GM18951 (cell line): ENCODE data around the gene PCNX3.

Experiments
- POLR2A ChIP-seq: IDR thresholded peaks from 4 replicates; pipeline ENCODE4 v1.6.1; 2011; ENCODE audit warnings: mild to moderate bottlenecking; ENCODE audit not compliant: insufficient read length, insufficient read depth; ENCODE audit errors: extremely low read depth
- in situ Hi-C: fragments of 300-500 bp; cut with MboI; formaldehyde crosslinking; loops from one replicate; pipeline ENCODE4 v1.12.0; 2022; ENCODE audit warnings: low sequenced_read_pairs, mixed read lengths, inconsistent platforms; ENCODE audit not compliant: unreplicated experiment

The PCNX3 gene

DNA sequence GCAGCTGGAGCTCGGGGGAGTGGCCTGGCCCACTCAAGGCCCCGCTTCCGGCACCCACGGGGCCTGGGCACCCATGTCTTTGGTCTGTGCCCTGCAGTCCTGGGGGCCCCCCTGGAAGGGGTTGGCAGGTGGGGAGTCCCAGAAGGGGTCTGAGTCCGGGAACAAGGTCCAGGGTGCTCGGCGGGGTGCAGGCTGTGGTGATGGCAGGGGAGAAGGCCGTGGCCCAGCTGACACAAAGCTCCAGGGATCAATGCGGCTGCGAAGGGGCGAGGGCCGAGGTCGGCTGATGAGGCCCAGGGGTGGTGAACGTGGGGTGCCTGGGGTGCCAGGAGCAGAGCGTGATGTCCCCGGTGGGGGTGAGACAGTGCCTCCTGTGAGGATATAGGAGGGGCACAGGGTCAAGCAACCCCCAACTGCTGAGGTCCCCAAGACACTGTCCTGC is 17.3 kb upstream of the PCNX3 start:
- no peak for TF ChIP-seq POLR2A
- in situ Hi-C loops = no loop called here

DNA sequence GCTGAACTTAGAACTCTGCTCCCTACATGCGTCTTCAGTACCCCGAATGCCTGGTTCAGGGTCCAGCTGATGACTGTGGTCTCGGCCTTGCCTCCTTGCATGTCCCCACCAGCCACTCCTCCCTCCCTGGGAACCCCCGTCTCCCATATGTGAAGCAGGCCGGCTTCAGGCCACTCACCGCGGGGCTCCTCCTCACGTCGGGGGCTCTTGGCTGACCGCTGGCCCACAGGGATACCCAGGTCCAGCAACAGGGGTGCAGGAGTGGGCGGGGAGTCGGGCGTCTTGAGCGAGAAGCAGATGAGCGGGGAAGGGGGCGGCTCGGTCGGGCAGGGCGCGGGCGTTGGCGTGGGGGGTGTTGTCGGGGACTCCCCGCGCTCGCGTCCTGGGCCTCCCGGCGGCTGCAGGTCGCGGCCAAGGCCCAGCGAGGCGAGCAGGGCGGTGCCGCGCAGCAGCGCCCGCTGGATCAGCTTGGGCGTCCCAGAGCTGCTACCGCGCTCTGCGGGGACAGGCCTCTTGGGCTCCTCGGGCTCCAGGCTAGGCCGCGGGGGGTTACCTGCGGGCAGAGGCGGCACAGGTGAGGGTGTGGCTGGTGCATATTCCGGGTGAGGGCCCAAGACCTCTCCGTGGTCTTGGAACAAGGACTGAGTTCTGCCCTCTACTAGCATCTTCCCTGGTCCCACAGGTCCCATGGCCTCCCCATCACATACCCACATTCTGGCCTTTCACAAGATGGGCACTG is 16.2 kb upstream of the PCNX3 start:
- in situ Hi-C loops = no loop called here
- no peak for TF ChIP-seq POLR2A

DNA sequence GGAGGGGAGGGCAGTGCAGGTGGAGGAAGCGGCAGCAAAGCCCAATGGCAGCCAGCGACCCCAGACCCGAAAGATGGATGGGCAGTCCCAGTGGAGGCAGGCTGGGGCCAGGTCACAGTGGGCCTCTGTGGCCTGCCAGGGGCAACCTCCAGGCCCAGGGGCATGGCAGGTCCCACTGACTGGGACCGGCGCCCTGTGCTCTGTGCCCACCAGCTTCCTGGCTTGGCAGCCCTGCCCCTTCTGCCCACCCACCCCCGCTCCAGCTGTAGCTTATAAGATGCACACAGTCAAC is 15.7 kb upstream of the PCNX3 start:
- TF ChIP-seq POLR2A = no peak
- in situ Hi-C loops = no loop called here

DNA sequence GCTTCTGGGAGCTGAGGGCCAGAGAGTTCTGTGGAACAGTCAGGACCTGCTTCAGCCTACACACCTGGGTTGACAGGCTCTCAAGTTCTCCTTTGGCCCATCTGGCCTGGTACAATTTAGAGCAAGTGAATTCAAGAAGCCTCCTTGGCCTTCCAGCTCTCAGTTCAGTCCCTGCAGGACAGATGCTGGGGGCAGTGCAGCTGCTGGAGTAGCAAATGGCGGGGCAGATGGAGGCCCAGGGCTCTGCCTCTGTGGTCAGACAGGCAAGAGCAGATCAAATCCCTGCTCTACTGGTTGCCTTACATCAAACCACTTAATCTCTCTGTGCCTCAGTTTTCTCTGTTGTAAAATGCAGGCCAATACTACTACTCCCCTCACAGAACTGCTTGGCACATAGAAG is 11.3 kb upstream of the PCNX3 start:
- in situ Hi-C loops = no loop called here
- no peak for TF ChIP-seq POLR2A

DNA sequence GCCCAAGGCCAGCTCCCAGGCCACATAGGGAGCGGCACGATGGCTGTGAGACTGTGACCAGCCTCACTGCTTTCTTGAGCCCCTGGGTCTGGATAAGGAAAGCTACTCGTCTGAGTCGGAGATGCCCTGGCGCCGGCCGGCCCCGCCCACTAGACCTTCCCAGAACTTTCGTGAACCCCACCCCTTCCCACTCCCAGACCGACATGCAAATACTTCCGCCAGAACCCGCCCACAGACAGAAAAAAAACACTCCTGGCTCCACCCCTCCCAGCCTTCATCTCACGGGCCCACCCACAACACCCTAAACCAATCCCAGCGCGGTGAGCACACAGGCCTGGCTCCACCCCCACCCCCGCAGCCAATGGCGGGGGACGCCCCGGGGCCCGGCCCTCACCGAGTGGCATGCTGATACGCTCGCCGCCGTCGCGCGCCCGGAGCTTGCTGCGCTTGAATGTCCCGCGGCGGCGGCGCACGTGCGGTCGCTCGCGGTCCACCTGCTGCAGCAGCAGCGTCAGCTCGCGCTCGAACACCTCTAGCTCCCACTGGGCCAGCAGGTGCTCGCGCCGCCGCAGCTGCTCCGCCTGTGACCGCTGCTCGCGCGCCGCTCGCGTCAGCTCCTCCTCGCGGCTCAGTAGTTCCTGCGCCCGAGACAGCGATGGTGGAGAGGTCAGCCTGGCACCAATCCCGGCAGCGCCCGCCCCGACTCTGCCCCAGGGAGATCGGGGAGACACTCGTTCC is 8.5 kb upstream of the PCNX3 start:
- in situ Hi-C loops = no loop called here

DNA sequence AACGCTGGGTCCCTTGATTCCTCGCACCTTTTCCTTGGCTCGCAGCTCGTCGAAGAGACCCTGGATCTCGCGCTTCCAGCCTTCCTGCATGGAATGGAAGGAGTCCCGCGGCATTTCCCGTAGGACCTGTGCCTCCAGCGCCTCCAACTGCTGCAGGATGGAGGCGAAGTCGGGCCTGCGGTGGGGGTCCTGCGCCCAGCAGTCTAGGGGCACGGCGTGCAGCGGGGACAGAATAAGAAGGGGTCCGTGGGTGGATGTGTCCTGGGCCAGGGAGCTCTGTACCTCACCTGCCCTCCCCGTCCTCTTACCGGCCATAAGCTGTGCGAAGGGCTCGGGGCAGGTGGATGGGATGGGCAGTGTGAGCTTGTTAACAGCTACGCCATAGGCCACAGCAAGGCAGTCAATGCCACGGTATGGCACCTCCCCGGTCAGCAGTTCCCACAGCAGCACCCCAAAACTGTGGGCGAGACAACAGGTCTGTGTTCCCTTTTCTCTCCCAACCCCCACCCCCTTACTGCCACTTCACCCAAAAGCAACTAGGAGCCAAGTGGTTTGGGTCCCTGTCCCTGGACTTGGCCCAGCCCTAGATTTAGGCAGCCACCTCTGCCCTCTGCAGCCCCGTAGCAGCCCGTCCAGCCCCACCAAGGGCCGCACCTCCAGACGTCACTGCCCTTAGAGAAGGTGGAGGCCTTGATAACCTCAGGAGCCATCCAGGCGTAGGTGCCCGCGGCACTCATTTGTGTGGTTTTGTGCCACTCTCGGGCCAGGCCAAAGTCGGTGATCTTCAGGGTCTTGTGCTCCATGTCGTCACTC is 7.8 kb upstream of the PCNX3 start:
- in situ Hi-C loops = no loop called here
- TF ChIP-seq POLR2A = no peak

More for the DNA sequence above, 8.5 kb upstream of the PCNX3 start:
- TF ChIP-seq POLR2A = no peak

DNA sequence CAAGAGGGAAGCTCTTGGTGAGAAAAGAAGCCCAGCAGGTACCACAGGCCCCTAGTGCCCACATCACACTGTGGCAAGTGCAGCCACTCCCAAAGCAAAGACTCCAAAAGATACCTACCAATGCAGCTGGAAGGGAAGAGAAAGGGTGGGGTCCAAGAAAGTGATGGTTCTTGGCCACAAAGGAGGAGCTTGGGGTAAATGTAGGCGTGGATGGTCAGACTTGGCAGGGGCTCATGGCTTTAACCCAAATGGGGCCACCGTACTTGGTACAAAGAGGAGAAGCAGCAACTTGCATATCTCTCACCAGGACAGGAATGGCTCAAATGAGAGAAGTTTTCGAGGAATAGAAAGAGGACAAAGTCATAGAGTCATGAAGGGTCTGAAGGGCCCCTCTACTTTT is 6.3 kb upstream of the PCNX3 start:
- in situ Hi-C loops = no loop called here
- no peak for TF ChIP-seq POLR2A

DNA sequence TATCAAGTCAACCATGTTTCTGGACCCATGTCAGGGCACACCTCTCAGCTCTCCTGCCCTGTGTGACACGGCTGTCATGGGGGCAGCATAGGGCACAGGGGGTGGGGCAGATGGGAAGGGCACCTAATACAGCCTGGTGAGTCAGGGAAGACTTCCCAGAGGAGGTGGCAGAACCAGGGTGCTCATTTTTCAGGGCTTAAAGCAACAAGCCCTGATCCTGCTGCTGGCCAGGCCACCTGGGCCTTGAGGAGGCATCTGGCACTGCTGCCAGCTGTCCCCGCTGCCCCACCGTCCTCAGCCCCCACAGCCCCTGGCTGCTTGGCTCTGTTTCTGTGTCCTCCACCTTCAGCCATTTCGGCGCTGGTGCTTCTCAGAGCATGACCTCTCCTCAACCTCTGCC is 5.9 kb upstream of the PCNX3 start:
- TF ChIP-seq POLR2A = no peak

DNA sequence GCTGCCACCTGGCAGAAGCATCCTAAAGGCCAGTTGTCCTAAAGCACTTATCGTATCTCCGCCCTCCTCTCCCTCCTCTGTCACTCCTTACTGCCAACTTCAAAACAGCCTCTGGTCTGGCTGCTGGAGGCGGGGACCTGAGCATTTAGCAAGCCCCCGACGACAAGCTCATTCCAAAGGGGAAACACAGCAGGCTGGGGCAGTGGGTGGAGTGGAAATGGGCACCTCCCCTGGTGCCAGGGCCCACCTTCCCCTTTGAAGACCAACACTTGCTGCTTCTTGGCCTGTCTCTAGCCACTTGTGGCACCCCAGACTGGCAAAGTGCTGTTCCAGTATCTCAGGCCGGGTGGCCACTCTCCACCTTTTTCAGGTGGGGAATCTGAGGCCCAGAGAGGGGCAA is 5.2 kb upstream of the PCNX3 start:
- no peak for TF ChIP-seq POLR2A
- in situ Hi-C loops = no loop called here

More for the DNA sequence above, 5.9 kb upstream of the PCNX3 start:
- in situ Hi-C loops = no loop called here

DNA sequence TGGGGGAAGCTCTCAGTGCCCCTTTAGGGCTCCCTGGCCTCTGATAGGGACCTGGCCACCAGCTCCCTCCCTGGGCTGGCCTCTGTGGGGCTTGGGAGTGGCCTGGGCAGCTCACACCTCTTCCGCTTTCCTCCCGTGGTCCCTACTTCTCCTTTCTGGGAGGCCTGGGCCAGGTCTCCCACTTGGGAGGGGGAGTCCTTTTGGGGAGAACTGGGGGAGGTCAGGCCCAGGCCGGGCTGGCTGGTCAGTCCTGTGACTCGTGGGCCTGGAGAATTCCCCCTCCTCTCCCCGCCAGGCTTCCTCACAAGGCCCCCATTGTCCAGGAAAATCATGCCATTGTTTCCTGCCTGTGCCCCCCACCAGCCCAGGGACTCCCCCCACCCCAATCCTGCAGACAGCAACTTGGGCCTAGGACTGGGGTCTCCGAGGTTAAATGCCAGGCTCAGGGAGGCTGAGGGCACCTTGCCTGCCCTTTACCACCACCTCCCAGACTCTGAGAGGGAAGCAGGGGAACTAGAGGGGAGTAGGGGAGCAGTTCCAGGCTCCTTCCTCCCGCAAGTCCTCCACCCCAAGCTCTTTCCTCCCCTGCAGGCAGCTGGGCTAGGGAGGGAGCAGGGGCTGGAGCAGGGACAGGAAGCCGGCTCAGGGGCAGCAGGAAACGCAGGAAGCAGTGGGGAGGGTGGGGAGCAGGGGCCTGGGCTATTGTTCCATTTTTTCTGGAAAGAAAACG is 4.4 kb upstream of the PCNX3 start:
- no peak for TF ChIP-seq POLR2A
- in situ Hi-C loops = no loop called here

DNA sequence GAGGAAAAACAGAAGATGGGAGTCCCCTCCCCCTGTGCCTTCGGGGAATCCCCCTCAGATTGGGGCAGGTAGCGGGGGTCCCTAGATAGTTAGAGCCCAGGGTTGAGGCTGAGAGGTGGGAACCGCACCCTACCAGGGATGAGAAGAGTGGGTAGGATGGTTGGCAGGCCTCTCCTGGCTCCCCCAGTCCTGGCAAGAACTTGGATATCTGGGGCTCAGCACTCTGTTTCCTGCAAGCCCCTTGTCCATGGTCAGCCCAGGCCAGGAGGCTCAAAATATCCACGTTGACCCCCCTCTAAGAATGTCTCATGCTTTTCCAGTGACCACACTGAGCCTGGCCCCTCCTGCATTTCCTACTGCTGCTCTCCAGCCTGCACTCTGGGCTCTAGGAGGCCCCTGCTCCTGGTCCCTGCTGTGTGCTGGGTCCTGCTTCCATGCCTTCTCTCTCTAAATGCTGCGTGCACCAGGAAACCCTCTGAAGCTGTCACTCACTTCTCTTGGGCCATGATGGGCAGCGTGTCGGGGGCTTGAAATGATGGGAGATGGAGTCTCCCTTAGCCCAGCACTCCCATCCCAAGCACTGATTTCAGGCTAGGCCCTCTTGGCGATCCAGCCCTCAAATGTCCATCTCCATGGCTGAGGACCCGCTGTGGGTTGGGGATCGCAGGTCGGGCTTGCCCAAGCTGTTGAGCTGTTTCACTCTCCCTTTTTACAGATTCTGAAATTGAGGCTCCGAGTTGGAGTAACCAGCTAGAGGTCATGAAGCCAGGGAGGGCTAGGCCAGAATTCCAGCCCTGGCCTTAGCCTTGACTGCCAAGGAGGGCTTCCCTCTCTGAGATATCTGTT is 3.6 kb upstream of the PCNX3 start:
- in situ Hi-C loops = no loop called here
- no peak for TF ChIP-seq POLR2A

DNA sequence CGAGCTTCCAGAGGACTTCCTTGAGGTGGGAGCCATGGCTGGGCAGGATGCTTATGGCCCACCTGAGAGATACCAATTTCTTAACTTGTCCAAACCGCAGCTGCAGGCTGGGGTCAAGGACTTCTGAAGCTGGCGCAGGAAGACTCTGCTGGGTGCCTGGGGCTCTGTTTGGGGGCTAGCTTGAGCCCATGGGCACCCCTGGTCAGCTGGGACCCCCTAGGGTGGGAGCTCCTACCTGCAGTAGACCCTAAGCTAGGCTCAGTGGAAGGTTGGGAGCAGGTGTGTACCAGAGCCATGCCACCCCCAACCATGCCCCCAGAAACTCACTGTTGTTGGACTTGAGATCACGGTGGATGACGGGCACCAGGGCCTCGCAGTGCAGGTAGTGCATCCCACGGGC is 2.9 kb upstream of the PCNX3 start:
- in situ Hi-C loops = no loop called here

More for the DNA sequence above, 2.9 kb upstream of the PCNX3 start:
- no peak for TF ChIP-seq POLR2A
